H1 (cell line): ENCODE results near the gene UBASH3A. TPM values are rescaled to one million over a fixed set of nuclear protein-coding genes. Genes with fewer than 3 reads are reported as not detected.

Experiments used
- TBP ChIP-seq: IDR thresholded peaks from 2 replicates; pipeline ENCODE4 v1.6.1; 2011; ENCODE audit warnings: low read depth, low read length, improper control_type of control experiment
- polyA plus RNA-seq, 7 experiments: library from polyadenylated mRNA; depleted of rRNA in 3 of 7; stranded (reverse) in 5 of 7; unstranded in 2 of 7; fragments of >200 nt in 5 of 7; fragments of 200-250 nt in 2 of 7; gene quantifications; 1 replicate in 5 of 7; 2 replicates in 1 of 7; 4 replicates in 1 of 7; pipeline versions ENCODE4 v1.2.1 to v1.2.3, GENCODE V29; 2011 to 2013; ENCODE audit warnings: missing spikeins in 2 of 7, mixed read lengths in 2 of 7
- total RNA-seq: library from RNA; stranded (reverse); fragmentation: NEBNext Ultra II Directional; extraction: Animal tissue kit (Norgen Biotek cat#: 25700); gene quantifications from 2 replicates; pipeline ENCODE4 v1.2.1, GENCODE V29; 2021

Gene UBASH3A
- total and polyA plus RNA-seq, 2 of the 8 experiments (the other 6 are each of a cell fraction or from before 2014, with no cell fraction given) = not detected

DNA sequence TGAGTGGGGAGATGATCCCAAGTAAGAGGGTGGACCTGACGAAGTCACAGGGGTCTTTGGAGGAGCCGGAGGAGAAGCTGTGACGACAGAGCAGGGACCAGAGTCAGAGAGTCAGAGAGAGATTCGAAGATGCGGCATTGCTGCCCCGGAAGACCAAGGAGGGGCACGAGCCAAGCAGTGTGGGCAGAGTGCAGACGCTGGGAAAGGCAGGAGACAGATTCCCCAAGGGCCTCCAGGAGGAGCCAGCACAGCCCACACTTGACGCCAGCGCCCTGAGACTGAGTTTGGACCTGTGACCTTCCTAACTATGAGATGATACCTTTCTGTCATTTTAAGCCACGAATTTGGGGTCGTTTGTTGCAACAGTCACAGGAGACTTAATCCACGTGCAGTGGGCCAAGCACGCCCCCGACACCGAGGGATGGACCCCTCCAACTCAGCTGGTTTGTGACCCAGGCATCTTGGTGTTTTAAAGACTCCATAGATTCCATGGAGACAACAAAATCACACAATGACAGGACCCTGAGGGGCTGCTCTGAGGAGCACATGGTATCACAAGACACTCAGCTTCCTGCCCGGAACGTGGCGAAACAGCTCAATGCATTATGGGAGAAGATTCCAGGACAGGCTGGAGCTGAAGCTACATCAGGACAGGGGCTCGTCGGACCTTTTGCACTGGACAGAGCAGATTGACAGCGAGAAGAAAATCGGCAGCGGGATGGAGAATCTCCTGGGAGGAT is 26.3 kb upstream of the UBASH3A start (continued):
- TF ChIP-seq TBP = no peak
